GM18499 (cell line): Measurements from ENCODE around the gene TSSC4.

Source experiments
- ATAC-seq: cut with Tn5 transposase; IDR thresholded peaks from one replicate; pipeline ENCODE4 v1.9.1; 2021; ENCODE audit warnings: moderate number of reproducible peaks; ENCODE audit not compliant: insufficient read depth, unreplicated experiment

The TSSC4 gene

DNA sequence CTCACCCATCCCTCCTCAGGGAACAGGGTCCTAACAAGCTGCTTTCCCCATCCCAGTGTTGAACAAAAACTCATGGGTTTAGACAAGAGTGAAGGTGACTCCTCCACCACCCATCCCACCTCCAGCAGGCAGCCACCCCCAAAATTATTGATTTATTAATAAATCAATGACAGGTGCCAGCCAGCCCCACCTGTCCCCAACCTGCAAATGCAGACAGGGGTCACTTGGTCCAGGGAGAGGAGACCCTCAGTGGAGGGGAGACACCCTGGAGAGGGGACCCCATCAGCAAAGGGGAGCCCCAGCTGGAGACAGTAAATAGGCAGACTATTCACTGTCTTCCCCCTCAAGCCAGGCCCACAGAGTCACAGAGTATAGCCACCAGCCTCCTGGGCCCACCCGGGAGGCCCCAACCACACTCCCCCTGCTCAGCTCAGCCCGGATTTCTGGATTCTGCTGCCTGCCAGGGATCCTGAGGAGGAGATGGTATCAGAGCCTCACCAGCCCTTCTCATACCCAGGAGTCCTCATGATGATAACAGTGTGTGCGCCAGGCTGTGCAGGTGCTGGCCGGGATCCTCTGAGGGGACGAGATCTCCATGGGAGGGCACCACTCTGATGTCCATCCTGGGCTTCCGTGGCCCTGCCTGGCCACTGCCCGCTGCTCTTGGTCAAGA lies 32.2 kb upstream of the TSSC4 start:
- no peak for ATAC-seq

DNA sequence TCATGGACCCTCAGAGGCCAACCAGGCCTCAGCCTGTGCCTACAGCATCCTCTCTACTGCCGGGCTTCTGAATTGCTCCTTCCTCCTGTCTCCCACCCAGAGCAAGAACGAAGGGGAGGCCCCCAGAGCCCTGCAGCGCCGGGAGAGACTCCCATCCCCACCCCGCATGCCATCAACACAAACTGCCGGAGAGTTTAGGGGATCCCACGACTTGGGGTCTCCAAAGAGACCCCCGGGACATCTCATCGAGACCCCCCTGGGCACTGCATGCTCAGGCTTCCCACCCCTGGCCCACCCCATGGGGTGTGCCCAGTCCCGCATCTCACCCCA lies 31.7 kb upstream of the TSSC4 start:
- no peak for ATAC-seq

DNA sequence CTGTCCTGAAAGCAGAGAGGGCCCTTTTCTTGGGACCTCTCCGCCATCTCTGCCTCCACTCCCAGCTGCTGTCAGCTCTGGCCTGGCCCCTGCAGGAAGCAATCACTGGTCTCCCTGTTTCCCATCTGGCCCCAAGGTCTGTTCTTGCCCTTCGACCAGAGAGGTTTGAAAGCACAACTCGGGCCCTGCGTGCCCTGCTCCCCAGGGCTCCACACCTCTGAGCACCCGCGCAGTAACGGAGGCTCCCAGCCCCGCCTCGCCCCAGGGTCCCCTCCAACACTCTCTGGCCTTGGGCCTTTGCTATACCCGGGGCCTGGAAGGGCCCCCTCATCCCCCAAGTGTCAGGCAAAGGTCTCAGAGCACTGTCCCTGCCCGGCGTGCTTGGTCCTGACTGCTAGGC lies 31.2 kb upstream of the TSSC4 start:
- no peak for ATAC-seq

DNA sequence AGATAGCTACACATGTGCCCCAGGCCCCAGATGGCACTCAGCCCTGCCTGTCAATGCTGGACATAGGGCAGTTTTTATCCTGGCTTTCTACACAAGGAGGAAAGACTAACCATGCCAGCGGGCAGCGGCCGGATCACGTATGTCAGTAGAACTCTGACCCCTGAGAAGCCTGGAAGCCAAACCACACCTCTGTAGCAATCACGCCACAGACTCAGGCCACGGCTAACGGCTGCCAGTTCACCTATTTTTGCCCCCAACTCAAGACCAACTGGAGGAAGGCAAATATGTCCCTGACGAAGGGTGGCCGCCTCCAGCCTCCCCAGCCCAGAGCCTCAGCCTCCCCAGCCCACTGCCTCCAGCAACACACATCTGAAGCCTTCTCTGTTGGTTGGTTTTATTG lies 30.7 kb upstream of the TSSC4 start:
- no peak for ATAC-seq

DNA sequence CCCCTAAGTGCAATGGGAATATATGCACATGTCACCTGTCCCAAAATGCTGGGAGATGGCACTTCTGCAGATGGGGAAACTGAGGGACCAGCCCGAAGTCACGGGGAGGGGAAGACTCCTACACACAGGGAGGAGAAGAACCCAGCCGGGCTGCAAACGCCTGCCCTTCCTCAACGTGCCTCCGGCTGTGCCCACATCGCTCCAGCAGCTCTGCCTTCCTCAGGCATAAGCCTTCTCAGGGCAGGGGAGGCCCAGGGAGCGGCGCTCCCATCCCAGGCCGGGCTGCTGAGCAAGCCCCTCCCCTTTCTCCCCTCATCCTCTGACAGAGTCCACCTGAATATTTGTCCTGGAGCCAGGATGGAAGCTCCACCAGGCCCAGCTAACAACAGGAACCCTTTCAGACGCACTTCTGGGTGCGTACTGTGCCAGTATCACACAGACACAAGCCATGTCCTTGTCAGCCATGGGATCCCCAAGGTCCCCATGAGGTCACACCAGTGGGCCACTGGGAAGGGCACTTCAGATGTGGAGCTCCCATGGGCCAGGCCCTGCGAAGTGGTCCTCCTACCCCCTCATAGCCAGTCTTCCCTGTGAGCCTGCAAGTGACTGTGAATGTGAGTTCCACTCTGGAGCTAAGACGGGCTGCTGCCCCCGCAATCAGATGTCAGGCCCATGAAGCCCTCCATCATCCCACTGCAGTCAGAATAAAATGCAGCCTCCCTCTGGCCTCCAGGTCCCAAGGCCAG lies 25.9 kb upstream of the TSSC4 start:
- ATAC-seq = no peak

DNA sequence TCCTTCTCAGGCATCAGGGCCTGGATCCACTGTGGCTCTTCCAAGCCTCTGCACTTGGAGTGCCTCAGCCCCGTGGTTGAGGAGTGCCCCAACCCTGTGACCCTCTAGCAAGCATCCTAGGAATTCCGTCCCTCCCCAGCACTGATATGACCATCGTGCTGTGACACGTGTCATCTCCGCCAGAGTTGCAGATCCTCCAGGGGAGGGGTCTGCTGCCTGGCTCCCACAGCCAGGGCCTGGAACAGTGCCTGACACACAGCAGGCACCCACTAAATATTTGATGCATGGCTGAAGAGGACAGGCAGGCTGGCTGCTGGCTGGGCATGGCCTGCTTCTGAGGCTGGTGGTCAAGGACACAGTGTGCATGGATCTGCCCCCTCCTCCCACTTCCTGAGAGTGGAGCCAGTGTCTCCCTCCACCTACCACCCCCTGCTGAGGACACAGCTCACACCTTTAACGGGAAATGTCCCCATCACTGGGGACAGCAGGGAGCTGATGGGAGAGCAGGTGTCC lies 25.2 kb upstream of the TSSC4 start:
- no peak for ATAC-seq

DNA sequence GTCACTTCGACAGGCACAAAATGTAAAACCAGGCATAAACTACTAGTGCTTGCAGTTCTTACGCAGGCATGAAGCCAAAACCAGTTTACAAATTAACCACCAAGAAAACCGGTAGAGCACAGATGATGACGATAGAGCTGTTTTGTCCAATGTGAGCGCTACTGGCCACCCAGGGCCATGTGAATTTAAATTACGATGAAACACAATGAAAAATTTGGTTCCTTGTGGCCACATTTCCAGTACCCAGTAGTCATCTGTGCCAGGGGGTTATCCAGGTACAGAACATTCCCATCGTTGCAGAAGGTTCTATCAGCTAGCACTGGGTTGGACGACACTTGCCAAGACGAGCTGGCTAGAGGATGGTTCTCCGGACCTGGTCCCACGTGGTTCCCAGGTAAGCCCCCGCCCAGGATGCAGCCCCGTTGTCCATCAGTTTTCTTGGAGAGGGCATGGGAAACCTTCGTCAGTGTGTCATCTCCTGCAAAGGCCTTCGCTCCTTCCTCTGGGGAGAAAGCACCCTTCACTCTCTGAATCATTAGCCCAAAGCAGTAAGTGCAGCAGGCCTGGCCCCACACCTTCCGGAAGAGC lies 24.5 kb upstream of the TSSC4 start:
- no peak for ATAC-seq

DNA sequence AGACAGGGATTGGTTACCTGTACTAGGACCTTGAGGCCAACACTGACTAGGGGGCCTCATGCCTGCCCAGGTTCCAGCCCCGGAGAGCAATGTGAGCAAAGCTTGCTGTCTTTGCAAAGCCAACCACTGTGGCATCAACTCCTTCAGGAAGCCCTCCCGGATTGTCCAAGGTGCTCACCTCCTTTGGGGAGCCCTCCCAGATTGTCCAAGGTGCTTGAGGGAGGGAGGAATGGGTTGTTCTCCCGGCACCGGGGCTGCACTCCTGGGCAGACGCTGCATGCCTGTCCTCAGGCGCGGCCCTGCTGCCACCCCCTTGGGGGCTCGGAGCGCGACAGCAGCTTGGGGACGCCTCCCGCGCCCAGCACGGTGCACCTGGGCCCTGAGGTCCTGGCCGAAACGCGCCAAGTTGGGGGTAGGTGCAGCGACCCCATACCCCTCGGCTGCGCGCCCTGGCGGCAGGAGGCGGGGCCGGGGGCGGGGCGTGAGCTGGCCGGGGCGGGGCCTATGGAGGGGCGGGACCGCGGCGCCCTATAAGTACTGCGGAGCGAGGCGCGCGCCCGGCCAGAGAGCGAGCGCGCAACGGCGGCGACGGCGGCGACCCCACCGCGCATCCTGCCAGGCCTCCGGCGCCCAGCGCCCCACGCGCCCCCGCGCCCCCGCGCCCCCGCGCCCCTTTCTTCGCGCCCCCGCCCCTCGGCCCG lies 23.6 kb upstream of the TSSC4 start, which contains the start of gene CD81:
TSS of gene CD81 (plus strand) at position 560 of the 701 bp plus-strand sequence. CDS start 240 bp downstream, outside the sequence.
- ATAC-seq = no peak

DNA sequence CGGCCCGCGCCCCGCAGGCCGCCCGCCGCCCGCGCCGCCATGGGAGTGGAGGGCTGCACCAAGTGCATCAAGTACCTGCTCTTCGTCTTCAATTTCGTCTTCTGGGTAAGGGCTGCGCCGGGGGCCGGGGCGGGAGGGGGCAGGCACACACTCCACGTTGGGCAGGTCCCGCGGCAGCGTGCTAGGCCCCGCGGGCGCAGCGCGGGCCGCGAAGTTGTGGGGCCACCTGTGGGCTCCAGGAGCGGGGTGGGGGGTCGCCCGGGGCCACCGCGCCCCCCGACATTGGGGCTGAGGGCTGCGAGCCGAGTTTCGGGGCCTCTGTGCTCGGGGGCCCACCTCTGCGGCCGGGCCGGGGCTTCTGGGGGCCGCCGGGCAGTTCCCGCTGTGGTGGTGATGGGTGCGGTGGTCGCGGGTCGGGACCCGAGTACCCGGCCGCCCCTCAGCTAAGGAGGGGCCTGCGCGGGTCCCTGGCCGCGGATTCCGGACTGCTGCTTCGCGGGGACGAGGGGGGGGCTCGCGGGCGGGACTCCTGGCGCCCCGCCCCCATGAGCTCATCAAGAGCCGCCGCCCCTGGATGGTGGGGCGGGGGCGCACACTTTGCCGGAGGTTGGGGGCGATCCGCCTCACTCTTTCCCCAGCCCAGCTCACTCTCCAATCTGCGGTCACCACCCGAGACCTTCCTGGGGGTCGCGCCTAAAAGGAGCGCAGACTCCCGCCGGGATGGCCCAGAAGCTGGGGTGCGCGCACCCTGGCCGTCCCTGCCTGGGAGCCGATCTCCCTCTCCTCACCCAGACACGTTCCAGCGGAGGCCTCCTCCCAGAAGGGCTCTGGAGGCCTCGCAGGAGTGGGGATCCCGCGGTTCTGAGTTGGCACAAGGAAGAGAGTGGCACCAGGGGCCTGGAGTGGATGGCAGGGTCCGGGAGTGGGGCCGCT lies 22.8 kb upstream of the TSSC4 start:
- ATAC-seq = no peak

DNA sequence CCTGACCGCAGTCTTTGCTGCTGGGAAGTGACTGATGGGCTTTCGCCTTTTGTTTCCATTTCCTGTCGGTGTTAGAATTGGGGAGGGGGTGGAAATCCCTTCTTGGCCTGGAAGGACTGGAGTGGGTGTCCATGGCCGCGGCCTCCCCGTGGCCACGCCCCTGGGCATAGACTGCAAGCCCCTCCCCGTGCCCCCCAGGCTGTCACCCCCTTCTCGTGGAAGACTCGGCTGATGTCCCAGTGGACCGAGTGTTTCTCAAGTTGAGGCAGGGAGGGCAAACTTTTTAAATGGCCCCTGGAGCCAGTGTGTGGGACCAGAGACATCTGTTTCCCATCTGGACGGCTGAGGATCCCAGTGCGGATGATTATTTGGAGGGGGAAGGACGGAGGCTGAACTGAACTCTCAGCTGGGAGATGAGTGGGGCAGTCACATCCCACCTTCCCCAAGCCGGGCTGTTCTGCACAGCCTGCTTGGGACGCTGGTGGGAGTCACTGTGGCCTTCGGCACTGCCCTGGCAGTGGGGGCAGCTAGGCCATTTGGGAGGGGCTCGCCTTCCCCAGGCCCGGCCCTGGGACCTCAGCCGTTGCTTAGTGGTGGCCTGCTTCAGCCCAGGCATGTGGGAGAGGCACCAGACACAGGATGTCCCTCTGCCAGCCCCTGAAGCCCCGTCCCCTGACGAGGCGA lies 21.9 kb upstream of the TSSC4 start:
- ATAC-seq = no peak

DNA sequence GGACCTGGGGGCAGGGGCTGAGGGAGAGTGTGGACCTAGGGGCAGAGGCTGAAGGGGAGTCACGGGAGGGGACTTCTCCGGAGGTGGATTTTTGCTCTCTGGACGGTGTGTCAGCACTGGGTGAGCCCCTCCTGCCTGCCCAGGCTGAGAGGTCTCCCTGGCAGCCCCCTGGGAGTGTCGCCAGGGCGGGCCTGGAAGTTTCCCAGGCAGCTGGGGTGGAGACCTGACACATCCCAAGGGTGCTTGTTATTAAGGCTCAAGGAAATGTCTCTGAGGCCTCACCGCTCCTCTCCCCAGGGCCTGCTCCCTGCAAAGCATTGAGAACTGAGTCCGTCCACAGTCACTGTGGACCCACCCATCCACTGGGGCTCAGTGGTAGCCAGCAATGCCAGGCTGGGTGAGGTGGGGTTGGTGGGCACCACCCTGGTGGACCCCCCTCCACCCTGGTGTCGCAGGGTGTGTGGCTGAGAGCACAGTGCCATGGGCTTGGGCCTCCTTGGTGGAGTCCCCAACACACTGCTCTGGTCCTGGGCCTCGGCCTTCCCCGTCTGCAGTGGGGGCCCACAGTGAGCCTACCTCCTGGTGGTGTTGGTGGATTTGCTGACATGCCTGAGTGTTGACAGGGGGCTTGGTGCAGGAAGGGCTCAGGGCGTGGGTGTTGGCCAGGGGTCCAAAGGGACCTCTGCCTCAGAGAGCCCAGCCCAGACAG lies 20.9 kb upstream of the TSSC4 start:
- ATAC-seq = no peak

DNA sequence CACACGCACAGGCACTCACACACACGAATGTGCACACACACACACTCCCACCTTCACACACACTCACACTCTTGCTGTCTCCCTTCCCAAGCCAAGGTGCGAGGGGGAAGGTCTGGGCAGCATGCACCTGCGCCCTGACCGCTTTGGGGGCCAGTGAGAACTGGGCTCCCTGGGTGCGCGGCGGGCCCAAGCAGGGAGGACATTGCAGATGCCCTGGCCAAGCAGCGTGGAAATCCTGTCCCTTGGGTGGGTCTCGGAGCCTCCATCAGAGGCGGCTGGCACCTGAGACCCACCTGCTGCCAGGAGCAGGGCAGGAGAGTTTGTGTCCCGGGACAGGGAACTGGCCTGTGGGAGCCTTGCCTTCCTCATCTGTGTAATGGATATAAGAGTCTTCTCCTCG lies 20.2 kb upstream of the TSSC4 start:
- ATAC-seq = no peak

DNA sequence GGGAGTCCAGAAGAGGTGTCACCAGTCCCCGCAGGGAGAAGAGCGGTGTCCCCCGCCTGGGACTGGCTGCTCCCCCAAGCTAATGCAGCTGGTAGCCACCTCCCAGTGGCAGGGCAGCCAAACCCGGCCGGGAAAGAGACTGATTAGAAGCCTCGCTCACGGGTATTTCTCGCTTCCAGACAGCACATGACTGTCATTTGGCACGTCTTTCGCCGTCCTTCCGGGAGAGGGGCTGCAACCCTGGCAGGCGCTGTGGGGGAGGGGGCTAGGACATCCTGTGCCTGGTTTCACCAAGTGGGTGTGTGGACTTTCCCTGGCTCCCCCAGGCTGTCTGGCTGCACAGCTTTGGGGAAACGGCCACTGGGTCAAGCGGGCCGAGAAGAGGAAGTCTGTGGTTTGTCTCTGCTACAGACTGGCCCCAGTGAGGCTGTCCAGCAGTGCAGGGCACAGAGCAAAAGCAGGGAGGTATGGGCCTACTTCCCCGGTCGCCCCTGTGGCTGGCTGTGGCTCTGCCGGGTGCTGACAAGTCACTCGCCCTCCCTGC lies 19.7 kb upstream of the TSSC4 start:
- no peak for ATAC-seq

DNA sequence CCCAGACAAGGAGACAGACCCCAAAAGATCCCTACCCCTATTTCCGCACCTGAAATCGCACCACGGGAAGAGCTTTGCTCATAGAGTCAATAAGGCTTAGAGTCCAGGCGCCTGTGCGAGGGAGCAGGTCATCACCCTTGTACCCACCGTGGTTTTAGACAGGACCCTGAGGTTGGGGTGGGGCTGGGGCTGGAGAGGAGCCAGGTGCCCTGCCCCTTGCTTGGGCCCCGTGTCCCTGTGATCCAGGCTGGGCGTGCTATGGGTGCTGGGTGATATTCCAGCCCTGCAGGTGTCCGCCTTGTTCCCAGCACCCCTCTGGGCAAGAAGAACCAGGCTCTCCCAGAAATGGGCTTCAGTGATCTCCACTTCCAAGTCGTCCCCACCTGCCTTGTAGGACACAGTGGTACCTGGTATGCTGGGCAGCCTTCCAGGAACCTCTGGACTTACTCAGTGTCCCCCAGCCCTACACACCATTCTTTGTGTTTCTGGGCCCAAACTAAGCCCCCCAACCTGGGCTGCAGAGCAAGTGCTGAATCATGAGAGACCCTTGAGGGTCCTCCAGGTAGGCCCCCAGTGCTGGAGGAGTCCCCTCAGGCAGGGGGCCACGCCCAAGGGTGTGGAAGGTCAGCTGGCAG lies 18.9 kb upstream of the TSSC4 start:
- no peak for ATAC-seq

DNA sequence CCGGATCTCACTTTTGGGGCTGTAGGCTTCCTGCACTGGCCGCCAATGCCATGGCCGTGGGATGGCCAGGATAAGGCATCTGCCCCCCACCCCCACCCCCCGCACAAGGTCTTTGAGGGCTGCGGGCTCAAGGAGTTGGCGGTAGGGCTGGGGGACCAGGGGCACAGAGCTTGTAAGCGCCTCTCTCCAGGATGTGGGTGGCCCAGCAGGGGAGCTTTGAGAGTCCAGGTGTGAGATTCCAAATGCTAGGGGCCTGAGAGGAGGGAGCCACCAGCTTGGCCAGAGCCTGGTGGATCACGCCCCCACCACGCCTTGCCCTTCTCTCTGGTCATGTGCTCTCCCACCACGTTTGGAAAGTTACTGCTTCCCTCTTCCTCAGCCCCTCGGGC lies 18.4 kb upstream of the TSSC4 start:
- no peak for ATAC-seq

DNA sequence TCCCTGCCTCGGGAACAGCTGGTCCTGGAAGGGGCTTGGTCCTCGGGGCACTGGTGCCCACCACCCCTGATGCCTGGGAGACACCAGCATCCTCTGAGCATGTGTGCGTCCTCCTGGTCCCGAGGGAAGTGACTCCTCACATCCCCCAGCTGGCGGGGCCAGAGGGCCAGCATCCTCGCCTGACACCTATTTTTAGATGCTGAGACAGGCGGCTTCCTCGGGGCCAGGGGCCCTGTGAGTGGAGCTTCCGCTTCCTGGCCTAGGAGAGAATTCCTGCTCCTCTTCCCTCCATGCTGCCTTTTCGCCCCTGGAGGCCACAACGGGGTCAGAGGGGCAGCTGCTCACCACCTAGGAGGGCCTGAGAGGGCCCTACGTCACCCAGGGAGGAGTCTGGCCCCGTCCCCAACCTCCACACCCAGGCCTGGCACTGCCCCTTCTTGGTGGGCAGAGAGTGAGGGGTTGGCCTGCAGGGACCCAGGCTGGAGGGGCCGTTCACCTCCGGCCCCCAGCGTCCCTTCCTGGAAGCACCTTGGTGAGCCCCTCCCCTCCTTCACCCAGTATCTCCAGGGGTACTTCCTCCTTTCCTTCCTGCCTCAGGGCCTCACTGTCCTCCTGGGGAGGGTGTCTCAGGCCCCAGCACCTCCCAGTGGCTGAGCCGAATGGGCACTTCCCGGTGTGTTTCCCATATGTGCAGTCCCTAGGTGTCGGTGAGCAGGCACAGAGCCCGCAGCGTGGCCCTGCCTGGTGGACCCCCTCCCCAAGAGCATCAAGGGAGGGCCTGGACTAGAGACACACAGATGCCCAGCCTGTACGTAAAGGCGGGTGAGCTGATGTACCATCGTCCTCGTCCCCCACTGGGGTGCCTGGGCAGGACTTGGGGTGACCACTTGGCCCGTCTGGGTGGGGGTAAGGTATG lies 17.4 kb upstream of the TSSC4 start:
- ATAC-seq = no peak
